ENCODE results near the gene XIRP2. TPM values are rescaled to one million over a fixed set of nuclear protein-coding genes. Genes with fewer than 3 reads are reported as not detected.

The XIRP2 gene
- total RNA-seq, 1 donor from 2014 or later: 0.14 TPM

DNA sequence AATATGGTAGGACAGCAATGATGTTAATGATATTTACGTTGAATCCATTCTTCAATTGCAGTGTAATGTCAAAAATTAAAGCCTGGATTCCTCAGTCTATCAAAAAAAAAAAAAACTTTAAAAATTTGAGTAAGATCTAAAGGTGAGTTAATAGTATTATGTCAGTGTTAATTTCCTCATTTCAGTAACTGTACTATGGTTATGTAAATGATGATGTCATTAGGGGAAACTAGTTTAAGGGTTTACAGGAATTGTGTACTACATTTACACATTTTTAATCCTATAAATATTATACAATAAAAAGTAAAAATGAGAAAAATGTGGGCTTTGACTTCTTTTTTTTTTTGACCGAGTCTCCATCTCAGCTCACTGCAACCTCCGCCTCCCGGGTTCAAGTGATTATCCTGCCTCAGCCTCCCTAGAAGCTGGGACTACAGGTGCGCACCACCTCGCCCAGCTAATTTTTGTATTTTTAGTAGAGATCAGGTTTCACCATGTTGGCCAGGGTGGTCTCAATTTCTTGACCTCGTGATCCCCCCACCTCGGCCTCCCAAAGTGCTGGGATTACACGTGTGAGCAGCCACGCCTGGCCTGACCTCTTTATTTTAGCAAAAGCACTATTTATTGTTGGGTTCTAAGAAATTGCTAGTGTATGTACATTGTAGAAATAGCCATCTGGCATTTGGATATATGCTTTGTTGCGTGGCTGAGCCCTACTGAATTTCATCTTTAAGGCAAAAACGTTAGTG is 106.5 kb downstream of the XIRP2 start:
- intact Hi-C loops (cut with DNase I): no loop called here
- TF ChIP-seq, protein P1, sequence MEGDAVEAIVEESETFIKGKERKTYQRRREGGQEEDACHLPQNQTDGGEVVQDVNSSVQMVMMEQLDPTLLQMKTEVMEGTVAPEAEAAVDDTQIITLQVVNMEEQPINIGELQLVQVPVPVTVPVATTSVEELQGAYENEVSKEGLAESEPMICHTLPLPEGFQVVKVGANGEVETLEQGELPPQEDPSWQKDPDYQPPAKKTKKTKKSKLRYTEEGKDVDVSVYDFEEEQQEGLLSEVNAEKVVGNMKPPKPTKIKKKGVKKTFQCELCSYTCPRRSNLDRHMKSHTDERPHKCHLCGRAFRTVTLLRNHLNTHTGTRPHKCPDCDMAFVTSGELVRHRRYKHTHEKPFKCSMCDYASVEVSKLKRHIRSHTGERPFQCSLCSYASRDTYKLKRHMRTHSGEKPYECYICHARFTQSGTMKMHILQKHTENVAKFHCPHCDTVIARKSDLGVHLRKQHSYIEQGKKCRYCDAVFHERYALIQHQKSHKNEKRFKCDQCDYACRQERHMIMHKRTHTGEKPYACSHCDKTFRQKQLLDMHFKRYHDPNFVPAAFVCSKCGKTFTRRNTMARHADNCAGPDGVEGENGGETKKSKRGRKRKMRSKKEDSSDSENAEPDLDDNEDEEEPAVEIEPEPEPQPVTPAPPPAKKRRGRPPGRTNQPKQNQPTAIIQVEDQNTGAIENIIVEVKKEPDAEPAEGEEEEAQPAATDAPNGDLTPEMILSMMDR (IDR thresholded peaks at IDR 0.05): no peak

DNA sequence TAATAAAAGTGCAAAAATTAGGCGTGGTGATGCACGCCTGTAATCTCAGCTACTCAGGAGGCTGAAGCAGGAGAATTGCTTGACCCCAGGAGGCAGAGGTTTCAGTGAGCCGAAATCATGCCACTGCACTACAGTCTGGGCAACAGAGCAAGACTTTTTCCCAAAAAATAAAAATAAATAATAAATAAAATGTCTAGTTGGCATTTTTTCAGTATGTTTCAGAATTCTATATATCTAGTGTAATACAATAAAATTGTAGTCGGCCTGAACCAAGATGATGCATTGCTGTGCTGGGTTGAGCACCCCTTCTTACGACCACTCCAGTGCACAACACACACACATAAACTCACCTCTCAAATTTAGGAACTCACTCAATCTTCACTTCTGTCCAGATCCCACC is 108.2 kb downstream of the XIRP2 start:
- H3K4me3 ChIP-seq: no peak overlapping the region
- H3K4me1 ChIP-seq: no peaks in the 10 kb centered on the region
- ATAC-seq (no peak), DNase-seq (no peak)
- TF ChIP-seq, protein P1 (IDR thresholded peaks at IDR 0.05): no peak
- no peaks in the 10 kb centered on the region for H3K27me3 ChIP-seq
- no peaks in the 10 kb centered on the region for H3K36me3 ChIP-seq
- no peaks in the 10 kb centered on the region for H3K9me3 ChIP-seq
- H3K27ac ChIP-seq: no peak overlapping the region
- intact Hi-C loops (cut with DNase I): no loop called here

More for the DNA sequence above, 106.5 kb downstream of the XIRP2 start:
- no peaks in the 10 kb centered on the region for H3K36me3 ChIP-seq
- no peaks in the 10 kb centered on the region for H3K4me1 ChIP-seq
- H3K9me3 ChIP-seq: no peaks in the 10 kb centered on the region
- H3K27me3 ChIP-seq: no peaks in the 10 kb centered on the region
- no peak for ATAC-seq
- no peak overlapping the region for H3K27ac ChIP-seq
- no peak for DNase-seq
- H3K4me3 ChIP-seq: no peak overlapping the region

DNA sequence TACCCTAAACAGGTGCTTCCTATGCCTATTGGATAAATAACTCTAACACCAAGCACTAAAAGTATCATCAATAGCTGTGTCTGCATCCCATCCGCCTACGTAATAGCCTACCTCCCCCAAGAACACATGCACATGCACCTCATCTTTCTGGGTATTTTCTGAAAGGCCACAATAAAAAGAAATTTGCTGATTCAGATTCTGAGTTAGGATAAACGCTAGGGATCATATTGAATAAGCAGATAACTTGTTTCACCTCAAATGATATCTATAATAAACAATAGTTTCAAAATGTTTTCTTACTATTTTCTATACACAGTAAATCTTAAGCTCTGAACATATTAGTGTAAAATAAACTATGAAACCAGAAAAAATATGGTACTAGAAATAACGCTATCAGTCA is 112.9 kb downstream of the XIRP2 start:
- no peak overlapping the region for H3K27ac ChIP-seq
- H3K4me1 ChIP-seq: no peaks in the 10 kb centered on the region
- no peaks in the 10 kb centered on the region for H3K9me3 ChIP-seq
- no peaks in the 10 kb centered on the region for H3K27me3 ChIP-seq
- TF ChIP-seq, protein P1 (IDR thresholded peaks at IDR 0.05): no peak
- intact Hi-C loops (cut with DNase I): no loop called here
- ATAC-seq (no peak), DNase-seq (no peak)
- H3K4me3 ChIP-seq: no peak overlapping the region
- H3K36me3 ChIP-seq: no peaks in the 10 kb centered on the region

DNA sequence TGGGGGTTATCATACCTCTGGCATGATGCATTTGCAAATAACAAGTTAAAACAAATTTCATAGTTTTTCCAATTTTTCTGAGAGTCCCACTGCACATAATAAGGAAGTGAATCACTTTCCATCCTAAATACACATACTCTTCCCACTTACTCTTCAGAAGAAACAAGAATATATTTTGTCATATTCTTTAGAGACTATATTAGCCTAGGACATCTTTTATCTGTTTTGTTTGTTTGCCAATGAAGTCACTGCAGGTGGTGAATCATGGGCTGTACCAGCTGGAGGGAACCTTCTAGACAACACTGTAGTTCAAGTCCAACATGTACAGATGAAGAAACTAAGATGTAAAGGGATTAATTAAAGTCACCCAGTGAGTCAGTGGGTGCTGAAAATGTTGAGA is 116.8 kb downstream of the XIRP2 start:
- Histone ChIP-seq H3K9me3 (no peaks in the 10 kb centered on the region), H3K4me1 (no peaks in the 10 kb centered on the region), H3K36me3 (no peaks in the 10 kb centered on the region), H3K4me3 (no peak overlapping the region), H3K27ac (no peak overlapping the region), H3K27me3 (no peaks in the 10 kb centered on the region)
- TF ChIP-seq, protein P1 (IDR thresholded peaks at IDR 0.05): no peak
- no peak for ATAC-seq
- no peak for DNase-seq
- intact Hi-C loops (cut with DNase I): no loop called here

DNA sequence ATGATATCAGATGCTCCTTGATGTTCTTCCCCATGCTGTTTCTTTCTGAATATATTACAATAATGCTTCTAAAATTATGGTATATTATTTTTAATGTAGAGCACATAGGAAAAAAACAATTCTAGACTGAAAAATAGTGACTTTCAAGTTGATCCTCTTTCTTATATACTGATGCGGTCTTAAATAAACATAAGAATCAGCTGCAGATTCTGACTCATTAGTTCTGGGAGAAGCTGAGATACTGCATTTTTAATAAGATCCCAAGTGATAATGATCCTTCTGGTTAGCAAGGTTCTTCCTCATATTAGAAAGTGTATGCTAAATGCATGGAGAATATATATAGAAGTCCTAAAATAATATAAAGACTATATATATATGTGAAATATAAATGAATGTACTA is 124.9 kb downstream of the XIRP2 start:
- H3K27me3 ChIP-seq: no peaks in the 10 kb centered on the region
- H3K4me1 ChIP-seq: no peaks in the 10 kb centered on the region
- no peak overlapping the region for H3K4me3 ChIP-seq
- DNase-seq: no peak
- no peaks in the 10 kb centered on the region for H3K9me3 ChIP-seq
- intact Hi-C loops (cut with DNase I): no loop called here
- no peaks in the 10 kb centered on the region for H3K36me3 ChIP-seq
- ATAC-seq: no peak
- TF ChIP-seq, protein P1 (IDR thresholded peaks at IDR 0.05): no peak
- H3K27ac ChIP-seq: no peak overlapping the region

All from upper lobe of right lung (tissue), 1 donor.